ENCODE data around the gene SLC22A5.

SLC22A5 gene

DNA sequence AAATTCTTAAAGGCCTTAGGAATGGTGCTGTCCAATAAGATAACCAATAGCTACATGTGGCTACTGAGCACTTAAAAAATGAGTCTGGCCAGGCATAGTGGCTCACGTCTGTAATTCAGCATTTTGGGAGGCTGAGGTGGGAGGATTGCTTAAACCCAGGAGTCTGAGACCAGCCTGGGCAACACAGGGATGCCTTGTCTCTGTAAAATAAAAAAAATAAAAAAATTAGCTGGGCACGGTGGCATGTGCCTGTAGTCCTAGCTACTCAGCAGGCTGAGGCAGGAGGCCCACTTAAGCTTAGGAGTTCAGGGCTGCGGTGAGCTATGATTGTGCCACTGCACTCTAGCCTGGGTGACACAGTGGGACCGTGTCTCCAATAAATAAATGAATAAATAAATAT is 1.3 kb upstream of the SLC22A5 start:
- no peak for DNase-seq

DNA sequence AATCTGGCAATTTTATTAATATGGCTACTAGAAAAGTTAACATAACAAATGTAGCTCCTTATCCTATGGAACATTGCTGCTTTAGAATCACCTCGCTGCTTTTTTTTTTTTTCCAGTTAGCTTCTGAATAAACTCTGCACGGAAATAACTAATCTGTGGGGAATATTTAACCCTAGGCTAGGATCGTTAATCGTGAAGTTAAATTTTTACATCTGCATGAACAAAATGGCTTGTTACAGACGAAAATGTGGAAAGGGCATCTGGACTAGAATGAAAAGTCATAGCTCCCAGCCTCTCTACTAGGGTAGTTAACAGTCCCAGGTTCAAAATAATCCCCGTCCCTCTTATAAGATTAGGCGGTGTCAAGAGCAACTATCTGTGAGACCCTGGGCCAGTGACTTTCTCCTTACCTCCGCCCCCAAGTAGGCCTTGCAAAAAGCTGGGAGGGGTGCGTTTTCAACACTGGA is 470 bp upstream of the SLC22A5 start:
- DNase-seq = no peak

DNA sequence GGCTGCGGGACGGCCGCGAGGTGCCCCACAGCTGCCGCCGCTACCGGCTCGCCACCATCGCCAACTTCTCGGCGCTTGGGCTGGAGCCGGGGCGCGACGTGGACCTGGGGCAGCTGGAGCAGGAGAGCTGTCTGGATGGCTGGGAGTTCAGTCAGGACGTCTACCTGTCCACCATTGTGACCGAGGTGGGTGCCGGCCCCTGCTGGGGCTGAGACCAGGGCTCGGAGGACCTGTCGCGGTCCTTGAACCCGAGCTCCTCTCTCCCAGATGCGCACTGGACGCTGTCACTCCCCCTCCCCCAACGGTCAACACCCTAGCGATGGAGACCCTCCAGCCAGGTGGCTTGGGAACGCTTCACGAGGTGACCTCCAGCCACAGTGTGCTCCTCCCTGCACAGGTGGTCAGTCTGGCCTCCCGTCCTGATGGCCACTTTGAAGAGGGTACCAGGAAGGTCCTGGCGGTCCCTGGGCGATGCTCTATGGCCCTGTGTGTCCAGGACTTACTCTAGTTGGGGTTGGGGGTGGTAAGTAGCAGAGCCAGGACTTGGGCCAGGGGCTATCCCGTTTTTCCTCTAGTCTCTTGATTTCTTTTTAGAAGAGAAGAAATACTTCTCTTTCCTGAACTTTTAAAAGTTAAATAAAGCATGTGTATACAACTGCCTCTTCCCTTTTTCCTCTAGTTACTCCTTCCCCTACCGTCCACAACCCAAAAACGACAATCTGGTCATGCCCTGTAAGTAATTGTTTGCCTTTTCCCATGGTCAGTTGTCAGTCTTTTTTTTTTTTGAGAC is 866 bp downstream of the SLC22A5 start:
- no peak for DNase-seq

DNA sequence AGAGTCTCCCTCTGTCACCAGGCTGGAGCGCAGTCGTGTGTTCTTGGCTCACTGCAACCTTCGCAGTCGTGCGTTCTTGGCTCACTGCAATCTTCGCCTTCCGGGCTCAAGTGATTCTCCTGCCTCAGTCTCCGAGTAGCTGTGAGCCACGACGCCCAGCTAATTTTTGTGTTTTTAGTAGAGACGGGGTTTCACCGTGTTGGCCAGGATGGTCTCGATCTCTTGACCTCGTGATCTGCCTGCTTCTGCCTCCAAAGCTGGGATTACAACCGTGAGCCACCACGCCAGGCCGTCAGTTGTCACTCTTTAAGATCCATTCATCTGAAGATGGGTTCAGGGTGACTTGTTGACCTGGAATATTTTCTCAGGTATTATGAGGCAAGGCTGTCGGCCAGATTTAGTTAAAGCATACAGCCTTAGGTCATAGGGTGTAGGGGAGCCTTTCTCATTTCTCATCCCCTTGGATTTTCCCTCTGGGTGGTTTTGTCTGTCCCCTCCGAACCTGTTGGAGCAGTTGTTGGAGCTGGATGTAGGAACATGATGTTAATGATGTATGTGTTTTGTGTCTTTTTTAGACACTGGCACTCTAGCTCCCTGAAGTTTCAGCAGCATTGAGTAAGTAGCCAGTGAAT is 1.6 kb downstream of the SLC22A5 start:
- no peak for DNase-seq

DNA sequence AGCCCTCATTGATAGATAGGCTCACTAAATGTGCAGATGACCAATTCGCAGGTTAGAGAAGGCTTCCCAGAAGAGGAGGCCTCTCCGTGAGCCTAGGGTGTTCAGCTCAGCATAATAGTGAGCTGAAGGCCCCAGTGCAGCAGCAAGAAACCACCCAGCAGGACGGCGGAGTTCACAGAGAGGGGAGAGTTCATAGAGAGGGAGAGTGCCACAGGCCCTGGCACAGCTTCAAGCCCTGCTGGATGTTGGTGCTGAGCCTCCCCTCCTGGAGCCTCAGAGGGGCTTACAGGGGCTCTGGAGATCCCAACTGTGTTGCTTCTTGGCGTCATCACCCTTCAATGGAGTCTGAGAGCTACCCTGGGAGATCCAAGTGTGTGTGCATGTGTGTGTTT is 2.1 kb downstream of the SLC22A5 start:
- no peak for DNase-seq

DNA sequence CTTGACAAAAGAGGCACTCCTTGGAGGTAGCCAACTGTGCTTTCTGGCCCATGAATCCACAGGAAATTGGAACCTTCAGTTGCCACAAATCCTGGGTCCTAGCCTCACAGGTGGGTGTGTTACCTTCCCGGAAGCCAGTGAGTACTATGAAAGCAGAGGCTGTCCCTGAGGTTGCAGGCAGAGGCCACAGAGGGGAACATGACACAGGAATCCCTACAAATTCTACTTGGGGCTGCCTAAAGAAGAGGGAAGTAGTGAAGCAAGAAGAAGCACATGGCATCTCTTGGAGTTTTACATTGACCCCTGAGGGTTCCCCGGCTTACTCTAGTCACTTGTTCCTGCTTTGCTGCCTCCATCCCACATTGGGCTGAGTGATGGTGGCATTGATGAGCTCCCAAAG is 2.6 kb downstream of the SLC22A5 start:
- DNase-seq = no peak

DNA sequence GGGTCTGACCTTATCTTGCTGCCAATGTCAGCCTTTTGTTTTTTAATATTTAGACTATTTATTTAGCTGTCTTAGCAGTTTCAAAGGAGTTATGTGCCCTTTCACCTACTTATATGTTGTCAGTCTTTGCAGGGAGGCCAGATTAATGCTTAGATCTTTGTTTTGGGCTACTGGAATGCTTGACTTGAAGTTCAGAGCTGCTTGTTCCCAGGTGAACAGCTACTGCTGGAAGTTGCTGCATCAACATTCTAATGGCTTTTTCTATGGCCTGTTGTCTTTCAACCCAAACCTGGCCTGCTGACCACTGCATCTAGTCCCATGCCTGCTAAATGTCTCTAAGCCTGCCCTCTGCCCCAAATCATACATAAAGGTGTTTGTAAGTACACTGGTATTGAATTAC is 3.0 kb downstream of the SLC22A5 start:
- DNase-seq = no peak

DNA sequence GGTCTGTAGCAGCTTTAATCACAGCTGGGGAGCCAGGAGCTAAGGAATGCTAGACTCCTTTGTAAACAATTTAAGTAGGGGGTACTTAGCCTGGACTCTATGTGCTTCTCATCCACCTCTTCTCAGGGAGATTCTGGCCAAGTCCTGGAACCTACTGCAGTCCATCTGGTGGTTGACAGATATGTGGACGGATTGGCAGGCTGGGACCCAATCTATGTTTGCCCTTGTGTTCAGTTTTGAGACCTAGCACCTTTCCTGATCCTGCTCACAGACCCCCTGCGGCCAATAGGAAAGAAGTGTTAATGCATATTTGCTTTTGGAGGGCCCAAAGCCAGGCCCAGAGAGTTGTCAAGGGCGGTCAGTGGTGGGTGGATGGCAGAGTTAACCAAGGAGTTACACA is 6.4 kb downstream of the SLC22A5 start:
- DNase-seq = no peak

DNA sequence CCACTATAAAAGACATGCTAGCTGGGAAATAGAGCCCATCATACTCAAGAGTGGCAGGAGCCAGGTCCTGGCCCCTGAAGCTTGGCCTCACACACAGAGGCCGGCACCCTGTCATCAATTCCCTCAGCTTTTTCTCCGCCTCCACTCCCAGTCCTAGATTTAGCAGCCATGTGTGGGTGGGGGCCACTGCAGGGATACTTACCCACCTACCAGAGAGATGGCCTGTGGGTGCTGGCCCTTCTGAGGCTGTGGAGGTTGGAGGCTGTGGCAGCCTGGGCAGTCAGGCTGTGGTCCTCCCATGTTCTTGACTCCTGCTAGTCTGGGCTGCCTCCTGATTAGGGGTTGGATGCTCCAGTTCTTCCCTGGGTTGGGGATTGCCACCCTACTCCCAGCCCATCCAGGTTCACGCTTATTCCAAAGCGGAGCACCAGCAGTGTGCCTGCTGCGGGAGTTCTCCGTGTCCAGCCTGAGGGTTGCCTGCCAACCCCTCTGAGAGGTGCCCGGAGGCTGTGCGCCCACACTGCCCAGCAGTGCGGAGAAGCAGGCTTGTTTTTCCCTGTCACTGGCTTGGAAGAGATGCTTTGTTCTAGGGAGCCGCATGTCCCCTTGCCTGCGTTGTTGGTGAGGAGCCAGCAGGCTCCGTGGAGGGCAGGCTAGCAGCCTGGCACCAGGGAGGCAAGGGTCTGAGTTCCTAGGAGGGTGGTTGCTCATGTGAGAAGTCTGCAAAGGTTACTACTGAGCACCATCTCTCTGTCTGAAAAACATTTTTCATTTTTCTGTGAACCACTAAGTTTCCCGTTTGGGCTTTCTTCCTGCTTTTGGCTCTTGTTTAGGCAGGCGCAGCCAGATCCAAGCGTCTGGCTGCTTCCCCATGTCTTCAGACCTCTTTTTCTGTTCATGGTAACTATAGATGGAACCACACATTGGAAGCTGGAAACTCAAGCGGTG is 7.5 kb downstream of the SLC22A5 start:
- no peak for DNase-seq

DNA sequence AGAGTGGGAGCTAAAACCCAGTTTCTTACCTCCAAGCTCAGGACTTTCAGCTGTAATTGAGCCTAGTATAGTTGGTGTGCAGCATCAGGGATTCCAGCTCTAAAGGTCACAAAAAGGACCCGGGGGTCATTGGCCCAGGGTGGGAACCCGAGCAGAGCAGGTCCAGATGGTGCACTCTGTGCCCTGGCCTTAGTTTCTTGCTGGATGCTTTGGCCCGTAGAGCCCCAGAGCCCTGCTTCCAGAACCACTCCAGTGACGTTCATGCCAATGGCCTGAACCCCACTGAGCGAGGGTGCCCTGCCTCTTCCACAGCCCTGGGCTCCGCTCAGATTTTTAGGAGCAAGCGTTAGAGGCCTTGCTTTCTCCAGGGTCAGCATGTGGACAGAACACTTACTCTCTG is 8.2 kb downstream of the SLC22A5 start:
- no peak for DNase-seq

DNA sequence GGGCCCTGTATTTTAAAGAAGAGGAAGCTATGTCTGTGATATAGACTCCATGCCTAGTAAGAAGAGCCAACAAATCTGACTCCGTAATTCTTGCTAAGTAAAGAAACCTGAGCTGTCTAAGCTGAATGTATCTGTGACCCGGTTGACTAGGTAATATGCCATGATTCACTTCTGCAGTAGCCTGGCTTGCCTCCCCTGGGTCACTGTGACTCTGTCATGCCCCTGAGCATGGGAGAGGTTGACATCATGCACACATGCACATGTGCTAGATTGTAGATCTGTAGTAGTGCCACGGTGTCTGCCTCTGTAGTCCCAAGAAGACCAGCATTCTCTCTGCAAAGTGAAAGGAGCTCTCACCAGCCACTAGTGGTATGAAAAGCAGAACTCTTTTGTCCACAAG is 9.1 kb downstream of the SLC22A5 start:
- no peak for DNase-seq

DNA sequence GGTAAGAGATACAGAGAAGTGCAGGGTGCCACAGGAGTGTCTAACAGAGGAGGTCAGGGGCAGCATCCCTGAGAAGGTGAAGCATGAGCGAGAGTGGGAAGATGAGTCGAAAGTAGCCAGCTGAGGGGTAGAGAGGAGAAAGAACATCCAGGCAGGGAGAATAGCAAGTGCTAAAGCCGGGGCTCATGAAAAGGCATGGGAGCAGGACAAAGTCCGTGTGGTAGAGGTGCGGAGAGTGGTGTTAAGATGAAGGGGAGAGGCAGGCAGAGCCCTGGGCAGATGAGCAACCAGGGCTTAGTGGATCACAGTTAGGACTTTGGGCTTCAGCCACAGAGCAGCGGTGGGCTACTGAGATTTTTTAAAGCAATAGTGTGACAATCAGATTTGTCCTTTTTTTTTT is 10.5 kb downstream of the SLC22A5 start:
- no peak for DNase-seq

DNA sequence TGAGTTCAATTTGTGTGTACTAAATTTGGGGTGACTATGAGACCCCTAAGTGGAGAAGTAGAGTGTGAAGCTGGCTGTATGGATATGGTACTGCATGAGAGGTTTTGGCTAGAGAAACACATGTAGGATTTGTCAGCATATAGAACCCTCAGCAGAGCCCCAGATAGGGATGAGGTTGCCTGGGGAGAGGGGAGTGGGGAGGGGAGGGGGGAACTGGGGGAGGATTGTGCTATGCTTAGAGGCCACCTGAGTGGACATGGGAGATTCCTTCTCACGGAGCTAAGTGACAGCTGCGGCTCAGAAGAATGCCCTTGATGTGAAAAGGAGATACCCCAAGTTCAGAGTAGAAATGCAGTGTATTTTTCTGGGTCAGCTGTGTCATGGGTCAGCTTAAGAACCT is 11.2 kb downstream of the SLC22A5 start:
- DNase-seq = no peak

DNA sequence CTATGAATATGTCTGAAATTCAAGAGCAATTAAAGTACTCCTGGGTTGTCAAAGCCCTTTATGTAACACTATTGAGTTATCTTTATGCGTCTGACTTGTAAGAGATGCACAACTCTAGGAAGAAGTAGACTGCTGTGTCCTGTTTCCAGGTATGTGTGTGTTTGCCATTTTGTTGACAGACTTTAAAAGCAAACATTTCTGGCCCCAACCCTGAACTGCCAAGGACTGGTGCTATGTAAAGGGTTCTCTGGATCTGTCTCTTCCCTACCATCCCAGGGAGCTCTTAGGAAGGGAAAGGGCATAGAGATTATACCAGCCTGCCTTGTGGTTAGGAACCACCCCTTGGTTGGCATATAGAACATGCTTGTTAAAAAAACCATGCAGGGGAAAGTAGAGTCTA is 12.1 kb downstream of the SLC22A5 start:
- DNase-seq = no peak

DNA sequence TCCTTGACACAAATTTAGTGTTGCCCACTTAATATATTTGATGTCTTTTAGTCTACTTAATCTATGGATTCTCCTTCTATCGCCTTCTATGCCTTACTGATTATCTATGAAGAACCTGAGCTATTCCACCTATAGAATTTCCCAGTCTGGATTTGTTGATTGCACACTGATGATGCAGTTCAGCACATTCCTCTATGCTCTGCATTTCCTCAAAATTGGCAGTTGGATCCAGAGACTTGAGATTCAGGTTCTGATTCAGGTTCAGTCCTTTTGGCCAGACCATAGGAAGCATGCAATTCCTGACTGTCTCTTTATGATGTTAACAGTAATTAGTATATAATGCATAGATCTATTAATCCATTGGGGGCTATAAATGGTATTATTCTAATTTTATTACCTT is 13.8 kb downstream of the SLC22A5 start:
- no peak for DNase-seq

DNA sequence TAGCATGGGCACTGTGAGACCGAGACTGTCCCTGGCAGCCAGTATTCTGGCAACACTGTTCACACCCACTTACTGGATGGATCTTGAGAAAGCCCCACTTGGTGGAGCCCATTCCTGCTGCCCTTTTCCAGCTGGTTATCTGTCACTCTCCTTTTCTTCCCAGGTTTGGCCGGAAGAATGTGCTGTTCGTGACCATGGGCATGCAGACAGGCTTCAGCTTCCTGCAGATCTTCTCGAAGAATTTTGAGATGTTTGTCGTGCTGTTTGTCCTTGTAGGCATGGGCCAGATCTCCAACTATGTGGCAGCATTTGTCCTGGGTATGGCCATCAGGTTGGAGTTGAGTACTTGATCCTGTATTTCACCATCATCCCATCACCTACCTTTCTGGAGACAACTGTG is 14.5 kb downstream of the SLC22A5 start:
- DNase-seq = no peak

DNA sequence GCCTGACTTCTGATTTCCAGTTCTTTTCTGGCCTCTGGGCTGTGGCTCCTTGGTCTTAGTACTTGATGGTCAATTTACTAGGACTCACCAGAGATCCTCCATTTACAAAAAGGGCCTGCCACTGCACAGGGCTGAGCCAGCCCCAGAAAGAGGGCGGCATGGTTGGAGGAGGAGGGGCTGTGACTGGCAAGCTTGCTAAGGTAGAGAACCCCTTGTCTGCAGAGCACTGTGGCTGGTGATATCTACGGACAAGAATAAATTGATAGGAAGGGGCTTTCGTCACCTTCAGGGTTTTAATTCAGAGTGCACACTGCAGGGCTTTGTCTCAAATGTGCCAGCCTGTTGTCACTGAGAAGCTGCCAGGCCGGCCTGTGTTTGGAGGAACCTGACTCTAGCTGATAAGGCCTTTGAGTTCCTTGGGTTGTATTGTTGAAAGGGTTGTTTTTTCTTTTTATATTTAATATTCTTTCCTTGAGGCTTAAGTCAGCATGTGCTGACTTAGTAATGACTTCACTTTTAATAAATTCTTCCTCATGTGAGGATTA is 15.1 kb downstream of the SLC22A5 start:
- no peak for DNase-seq

DNA sequence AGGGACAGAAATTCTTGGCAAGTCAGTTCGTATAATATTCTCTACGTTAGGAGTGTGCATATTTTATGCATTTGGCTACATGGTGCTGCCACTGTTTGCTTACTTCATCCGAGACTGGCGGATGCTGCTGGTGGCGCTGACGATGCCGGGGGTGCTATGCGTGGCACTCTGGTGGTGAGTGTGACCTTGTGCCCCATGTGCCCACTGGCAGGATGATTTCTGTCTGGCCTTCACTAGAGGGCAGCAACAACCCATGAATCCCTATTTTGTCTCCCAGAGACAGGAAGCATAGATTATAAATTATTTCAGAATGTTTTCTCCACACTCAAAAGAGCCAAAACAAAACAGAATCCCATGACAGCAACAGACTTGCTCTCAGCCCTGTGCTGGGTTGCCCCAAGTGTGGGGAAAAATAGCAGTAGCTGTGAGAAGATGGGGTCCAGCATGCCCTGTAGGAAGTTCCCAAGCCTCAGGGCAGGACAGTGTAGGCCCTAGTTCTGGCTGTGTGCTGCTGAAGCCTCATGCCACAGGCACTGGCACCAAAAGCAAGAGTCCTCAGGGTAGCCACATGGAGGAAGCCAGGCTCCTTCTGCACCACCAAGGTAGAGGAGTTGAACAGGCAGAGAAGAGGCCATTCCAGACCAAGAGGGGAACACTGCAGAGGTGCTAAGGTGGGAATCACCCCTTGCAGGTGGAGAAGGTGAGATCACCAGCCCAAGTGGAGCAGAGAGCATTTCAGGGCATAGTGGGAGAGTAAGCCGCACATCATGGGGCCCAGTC is 16.0 kb downstream of the SLC22A5 start:
- DNase-seq = peak; percentile 47 to 50

DNA sequence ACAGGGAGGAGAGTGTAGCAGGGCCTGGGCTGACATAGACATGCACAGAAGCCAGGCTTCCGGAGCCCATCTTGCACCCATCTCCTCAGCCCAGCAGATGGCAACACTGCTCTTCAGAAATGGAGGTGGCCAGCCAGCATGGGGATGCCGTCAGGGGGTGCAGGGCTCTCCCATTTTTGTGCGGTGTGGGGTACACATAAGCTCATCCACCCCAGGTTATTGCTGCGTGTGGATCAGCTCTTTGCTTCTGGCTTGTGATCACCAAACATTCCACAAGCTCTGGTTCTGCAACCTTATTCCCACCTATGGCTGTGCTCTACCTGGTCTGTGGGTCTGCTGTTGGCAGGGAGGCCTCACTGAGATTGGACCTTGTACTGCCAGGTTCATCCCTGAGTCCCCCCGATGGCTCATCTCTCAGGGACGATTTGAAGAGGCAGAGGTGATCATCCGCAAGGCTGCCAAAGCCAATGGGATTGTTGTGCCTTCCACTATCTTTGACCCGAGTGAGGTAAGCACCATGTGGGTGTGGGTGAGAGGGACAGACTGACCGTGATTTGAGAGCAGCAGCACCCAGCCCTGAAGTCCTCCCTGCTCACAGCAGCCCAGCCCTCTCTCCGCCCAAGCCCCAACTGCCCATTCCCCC is 17.3 kb downstream of the SLC22A5 start:
- DNase-seq = peak; percentile 67 to 68

DNA sequence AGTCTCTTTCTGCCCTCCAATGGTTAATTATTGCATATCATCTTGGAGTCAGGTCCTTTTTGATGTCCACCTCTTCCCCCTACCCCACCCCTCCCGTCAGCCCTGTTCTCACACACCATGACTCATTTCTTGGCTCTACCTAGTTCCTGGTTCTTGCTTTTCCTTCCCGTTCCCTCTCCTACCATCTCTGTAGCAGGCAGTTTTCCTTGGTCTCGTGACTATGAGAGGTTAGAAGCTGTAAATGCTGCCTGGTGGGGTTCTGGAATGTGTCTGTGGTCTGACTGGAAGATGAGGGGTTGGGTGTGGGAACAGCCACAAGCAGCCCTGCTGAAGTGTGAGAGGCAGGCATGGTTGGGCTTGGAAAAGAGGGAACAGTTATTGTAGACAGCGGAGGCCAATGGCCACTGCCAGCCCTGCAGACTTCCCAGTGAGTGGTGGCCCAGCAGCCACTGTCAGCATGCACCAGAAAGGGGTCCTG is 18.2 kb downstream of the SLC22A5 start:
- no peak for DNase-seq

DNA sequence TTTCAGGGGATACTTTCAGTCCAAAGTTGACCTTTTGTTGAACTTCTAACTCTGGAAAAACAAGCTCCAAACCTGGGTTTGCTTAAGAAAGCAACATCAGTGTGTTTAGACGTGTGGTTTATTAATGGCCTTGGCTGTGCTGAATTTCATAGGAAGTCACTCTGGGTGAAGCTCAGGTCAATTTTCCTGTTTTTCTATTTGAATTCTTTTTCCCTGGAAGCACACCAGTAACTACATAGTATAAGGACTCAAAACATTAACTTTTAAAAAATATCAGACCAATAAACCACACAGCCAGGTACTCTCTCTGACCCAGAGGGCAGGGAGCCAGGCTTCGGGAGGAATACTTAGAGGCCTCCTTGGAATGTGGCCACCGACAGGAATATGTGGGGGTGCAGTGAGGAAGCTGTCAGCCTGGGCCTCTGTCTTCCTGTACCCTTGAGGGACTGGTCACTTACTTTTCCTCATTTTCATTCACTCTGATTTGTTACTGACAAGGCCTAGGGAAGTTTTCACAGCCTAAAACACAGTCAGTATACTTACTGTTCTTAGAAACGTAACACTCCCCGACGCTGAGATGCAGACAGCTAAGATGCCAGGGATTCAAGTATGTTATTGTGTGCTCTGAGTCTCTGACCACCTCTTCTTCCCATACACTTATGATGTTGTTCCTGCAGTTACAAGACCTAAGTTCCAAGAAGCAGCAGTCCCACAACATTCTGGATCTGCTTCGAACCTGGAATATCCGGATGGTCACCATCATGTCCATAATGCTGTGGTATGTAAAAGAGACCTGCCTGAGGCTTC is 18.9 kb downstream of the SLC22A5 start:
- no peak for DNase-seq

All from stimulated activated CD4-positive, alpha-beta T cell treated with anti-CD3 and anti-CD28 coated beads, Interleukin-2, amount 100 ng/mL, for 48 hours (primary cell).